NCI-H2227 (cell line): ENCODE results near the gene TRMU.
"Not testable (repeated sequence)": the region's sequence is repeated elsewhere in the genome, so short reads cannot be mapped to it uniquely, and the experiment has no call there.

Source experiments
- DNase-seq: peaks from one replicate; lab custom pipeline; 2025; ENCODE audit not compliant: unreplicated experiment; lab: John Stamatoyannopoulos, UW

TRMU gene

DNA sequence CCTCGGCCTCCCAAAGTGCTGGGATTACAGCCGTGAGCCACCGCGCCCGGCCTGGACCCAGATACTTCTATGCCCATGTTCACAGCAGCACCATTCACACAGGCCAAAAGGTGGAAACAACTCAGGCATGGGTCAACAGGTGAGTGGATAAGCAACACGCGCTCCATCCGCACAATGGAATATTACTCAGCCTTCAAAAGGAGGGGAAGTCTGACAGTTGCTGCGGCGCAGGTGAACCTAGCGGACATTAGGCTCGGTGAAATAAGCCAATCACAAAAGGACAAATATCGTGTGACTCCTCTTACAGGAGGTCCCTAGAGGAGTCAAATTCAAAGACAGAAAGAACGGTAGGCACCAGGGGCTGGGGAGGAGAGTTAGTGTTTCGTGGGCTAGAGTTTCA is 47.0 kb downstream of the TRMU start:
- no peak for DNase-seq

DNA sequence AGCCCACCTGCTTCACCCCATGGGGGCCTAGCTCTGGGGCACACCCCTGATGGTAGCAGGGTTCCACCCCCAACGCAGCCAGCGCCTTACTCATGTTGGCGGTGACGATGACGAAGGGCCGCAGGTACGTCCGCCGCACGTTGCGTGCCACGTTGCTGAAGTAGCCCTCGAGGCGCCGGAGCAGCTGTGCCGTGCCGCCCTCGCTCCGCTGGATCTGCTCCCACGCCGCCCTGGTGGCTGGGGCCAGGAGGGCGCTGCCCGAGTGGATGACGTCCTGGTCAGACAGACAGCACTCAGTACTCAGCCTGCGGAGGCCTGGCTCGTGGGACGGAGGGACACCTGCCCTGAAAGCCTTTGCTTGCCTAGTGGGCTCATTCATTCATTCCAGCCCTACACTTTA is 50.8 kb downstream of the TRMU start:
- DNase-seq: no peak

DNA sequence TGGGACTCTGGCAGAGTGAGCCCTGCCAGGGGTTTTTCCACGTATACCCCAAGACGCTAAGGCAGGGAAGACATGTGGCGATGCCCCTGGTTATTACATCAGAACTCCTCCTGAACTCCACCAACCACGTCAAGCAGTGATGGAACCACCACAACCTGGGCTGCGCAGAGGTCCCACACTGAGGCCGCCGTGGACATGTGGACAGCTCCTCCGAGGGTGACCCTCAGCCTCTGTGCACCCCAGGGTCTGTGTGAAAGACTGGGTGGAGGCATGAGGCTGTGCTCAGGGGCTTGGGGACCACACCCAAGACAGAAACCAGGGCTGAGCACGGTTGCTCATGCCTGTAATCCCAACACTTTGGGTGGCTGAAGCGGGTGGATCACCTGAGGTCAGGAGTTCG is 52.2 kb downstream of the TRMU start:
- no peak for DNase-seq

DNA sequence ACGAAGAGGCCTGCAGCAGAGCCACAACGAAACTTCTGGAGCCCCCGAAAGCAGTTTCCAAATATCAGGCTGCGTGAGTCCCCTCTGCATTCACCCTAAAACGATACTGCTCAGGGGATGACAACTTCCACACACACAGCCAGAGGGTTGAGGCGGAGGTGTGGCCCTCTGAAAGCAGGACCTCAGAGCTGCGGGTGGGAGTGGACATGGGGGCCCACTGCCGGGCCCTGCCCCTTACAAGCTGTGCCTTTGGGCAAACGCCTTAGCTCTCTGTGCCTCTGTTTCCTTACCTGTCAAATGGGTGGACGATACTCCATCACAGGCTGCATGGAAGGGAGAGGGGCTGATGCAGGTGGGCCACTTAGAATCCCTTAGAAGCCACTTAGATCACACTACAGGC is 53.1 kb downstream of the TRMU start:
- DNase-seq: no peak

DNA sequence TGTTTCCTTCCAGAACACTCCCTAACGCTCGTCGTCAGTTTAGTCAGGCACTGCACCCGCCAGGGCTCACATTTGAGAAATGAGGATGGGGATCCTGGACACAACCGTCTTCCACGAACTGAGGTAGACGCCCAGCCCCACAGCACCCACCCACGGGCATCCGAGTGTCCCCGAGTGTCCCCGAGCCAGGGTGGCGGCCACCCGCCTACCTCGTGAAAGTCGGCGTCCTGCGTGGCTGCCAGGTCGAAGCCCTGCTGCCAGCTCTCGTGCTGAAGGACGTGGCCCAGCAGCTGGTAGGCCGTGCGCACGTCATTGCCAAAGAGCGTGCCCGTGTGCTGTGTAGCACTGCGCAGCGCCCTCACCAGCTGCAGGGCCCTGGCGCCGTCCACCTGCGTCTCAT is 53.6 kb downstream of the TRMU start:
- DNase-seq: no peak

- no peak for DNase-seq
These were observed 54.7 kb downstream of the TRMU start for GRCh38 chr22:46390105-46390651.

DNA sequence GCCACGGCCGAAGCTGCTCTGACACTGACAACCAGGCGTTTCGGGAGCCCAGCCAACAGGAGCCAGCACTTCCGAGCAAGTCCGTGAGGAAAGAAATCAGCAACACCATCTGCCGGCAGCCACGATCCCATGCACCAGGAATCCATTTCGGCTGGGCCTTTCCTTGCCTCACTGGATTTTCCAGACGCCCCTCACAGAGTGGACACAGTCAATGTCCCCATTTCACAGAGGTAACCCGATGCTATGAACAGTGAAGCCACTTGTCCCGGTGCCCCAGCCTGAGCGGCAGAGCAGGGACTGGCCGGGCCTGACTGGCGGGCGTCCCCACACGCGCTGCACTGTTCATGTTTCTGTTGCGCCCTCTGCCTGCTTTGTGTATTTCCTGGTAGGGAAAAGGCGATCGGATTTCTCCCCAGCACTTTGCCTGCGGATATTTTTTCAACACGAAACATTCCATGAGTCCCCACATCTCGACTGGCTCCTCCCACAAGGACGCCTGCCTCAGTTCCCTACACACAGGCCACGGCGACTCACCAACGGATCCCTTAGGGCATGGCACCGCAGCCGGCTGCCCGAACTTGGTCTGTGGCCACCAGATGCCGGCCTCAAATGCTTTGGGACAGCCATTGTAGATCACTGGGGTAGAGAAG is 55.3 kb downstream of the TRMU start:
- DNase-seq: no peak

GRCh38 chr22:46391486-46392136 is 56.1 kb downstream of the TRMU start:
- DNase-seq: no peak

GRCh38 chr22:46392137-46392844 is 56.8 kb downstream of the TRMU start:
- no peak for DNase-seq

GRCh38 chr22:46393873-46394272 is 58.4 kb downstream of the TRMU start:
- no peak for DNase-seq

- DNase-seq: no peak
These were observed 59.1 kb downstream of the TRMU start for GRCh38 chr22:46394622-46395021.

DNA sequence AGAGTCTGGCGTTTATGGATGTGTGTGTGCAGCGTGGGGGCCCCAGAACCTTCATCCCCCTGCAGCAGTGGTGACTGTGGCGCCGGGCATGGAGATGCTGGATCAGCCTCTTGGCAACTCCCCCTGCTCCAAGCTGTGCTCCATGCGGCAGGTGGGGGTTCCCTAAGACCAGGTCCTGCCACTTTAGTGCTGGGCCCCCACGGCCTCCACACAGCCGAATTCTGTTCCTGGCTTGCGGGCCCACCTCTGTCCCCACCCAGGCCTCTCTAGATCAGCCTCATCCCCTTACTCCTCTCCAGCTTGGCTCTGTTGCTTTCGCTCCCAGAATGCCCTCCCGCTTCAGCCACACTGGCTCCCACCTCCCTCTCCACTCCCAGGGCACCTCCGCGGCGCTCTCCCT is 59.6 kb downstream of the TRMU start:
- no peak for DNase-seq

DNA sequence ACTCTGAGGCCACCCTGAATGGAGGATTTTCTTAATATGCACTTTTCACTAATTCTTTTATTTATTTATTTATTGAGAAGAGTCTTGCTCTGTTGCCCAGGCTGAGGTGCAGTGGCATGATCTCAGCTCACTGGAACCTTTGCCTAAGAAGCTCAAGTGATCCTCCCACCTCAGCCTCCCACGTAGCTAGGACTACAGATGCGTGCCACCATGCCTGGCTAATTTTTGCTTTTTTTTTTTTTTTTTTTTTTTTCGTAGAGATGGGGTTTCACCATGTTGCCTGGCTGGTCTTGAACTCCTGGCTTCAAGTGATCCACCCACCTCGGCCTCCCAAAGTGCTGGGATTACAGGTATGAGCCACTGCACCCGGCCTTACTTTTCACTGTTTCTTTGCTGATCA is 61.5 kb downstream of the TRMU start:
- not testable (repeated sequence) for DNase-seq

GRCh38 chr22:46397514-46397913 is 62.0 kb downstream of the TRMU start:
- no peak for DNase-seq

GRCh38 chr22:46397951-46398350 is 62.4 kb downstream of the TRMU start:
- DNase-seq: no peak

GRCh38 chr22:46399251-46400024 is 63.9 kb downstream of the TRMU start:
- DNase-seq: no peak

- no peak for DNase-seq
These were observed 65.9 kb downstream of the TRMU start for GRCh38 chr22:46401370-46401769.

DNA sequence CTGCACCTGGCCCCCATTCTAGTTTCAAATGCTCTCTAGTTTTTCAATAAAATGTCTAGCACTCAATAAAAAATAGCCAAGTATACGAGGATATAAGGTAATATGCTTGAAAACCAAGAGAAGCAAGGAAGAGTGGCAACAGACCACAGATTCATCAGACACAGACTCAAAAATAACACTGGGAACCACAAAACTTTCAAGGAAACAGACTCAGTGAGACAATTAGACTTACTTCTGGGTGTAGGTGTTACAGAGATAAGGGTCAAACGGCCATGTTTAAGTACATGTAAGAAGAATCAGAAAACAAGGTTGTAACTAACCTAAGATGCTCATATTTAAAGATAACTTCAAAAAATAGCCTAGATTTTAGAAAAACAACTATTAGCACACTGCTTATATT is 67.0 kb downstream of the TRMU start:
- DNase-seq: no peak

DNA sequence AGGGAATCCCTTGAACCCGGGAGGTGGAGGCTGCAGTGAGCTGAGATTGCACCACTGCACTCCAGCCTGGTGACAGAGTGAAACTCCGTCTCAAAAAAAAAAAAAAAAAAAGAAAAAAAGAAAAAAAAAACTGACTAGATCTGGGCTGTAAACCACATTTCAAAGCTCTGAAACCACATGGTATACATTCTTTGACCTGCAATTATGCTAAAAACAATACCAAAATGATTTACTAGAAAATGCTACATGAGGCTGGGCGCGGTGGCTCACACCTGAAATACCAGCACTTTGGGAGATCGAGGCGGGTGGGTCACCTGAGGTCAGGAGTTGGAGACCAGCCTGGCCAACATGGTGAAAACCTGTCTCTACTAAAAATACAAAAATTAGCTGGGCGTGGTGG is 68.4 kb downstream of the TRMU start:
- not testable (repeated sequence) for DNase-seq

GRCh38 chr22:46405901-46406300 is 70.4 kb downstream of the TRMU start:
- no peak for DNase-seq

DNA sequence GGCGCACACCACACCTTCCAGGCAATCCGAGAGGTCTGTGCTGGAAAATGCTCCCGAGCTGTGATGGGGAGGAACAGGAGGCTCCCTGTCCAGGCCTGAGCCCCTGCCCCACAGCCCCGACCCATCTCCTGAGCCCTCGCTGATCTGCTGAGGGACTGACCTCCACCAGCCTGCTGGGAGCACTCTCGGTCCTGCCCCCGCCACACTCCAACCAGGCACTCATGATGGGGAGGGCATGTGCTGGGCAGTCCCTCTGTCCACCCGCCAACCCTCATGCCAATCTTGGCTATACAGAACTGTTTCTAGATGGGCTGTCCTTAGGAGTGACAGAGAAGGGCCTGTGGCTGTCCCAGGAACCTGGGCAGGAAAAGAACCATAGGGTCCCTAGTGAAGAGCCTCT is 70.8 kb downstream of the TRMU start:
- no peak for DNase-seq
